GM12864 (cell line): ENCODE measurements around the gene HOXA3.

Experiments
- DNase-seq: peaks from one replicate; pipeline ENCODE4 v3.0.0-alpha.2; 2011; ENCODE audit warnings: low read depth
- H3K4me3 ChIP-seq: 2 replicates; pipeline ENCODE4 v1.5.1; 2011; ENCODE audit warnings: mild to moderate bottlenecking, low read depth, low read length, control low read depth
- CTCF ChIP-seq: IDR thresholded peaks from 2 replicates; pipeline ENCODE4 v1.5.1; 2011; ENCODE audit warnings: low read depth, mild to moderate bottlenecking, moderate library complexity, low read length, control low read depth, inconsistent platforms; ENCODE audit errors: missing control alignments

HOXA3 gene

GRCh38 chr7:27184337-27185012 is 32.1 kb upstream of the HOXA3 start:
- H3K4me3 ChIP-seq = peak overlapping the region; percentile 24
- TF ChIP-seq CTCF = no peak
- no peak for DNase-seq

GRCh38 chr7:27183682-27184336 is 31.4 kb upstream of the HOXA3 start:
- H3K4me3 ChIP-seq = peak overlapping the region; percentile 24
- no peak for DNase-seq
- no peak for TF ChIP-seq CTCF

- no peak for TF ChIP-seq CTCF
- H3K4me3 ChIP-seq = no peak overlapping the region
These were observed 30.7 kb upstream of the HOXA3 start for GRCh38 chr7:27182861-27183681.

GRCh38 chr7:27182285-27182841 is 30.0 kb upstream of the HOXA3 start:
- H3K4me3 ChIP-seq = no peak overlapping the region
- no peak for DNase-seq
- TF ChIP-seq CTCF = no peak

More at GRCh38 chr7:27182861-27183681, 30.7 kb upstream of the HOXA3 start:
- no peak for DNase-seq

- no peak for DNase-seq
- no peak for TF ChIP-seq CTCF
- H3K4me3 ChIP-seq = no peak overlapping the region
These were observed 29.5 kb upstream of the HOXA3 start for GRCh38 chr7:27181795-27182275.

- no peak overlapping the region for H3K4me3 ChIP-seq
- no peak for DNase-seq
- TF ChIP-seq CTCF = no peak
These were observed 28.3 kb upstream of the HOXA3 start for GRCh38 chr7:27180431-27181420.
